ENCODE results near the gene MAML3.
A peak's percentile ranks its signal among the peaks of the same experiment; 100 is the strongest.

The MAML3 gene

GRCh38 chr4:139734875-139735380, 419.1 kb downstream of the MAML3 start:
- DNase-seq (ENCODE audit: extremely low read depth, low read depth), result peak; percentile 29
- peak overlapping the region; percentile 34 for H3K4me3 ChIP-seq (replicated peaks; ENCODE audit: low read depth, low read length)

DNA sequence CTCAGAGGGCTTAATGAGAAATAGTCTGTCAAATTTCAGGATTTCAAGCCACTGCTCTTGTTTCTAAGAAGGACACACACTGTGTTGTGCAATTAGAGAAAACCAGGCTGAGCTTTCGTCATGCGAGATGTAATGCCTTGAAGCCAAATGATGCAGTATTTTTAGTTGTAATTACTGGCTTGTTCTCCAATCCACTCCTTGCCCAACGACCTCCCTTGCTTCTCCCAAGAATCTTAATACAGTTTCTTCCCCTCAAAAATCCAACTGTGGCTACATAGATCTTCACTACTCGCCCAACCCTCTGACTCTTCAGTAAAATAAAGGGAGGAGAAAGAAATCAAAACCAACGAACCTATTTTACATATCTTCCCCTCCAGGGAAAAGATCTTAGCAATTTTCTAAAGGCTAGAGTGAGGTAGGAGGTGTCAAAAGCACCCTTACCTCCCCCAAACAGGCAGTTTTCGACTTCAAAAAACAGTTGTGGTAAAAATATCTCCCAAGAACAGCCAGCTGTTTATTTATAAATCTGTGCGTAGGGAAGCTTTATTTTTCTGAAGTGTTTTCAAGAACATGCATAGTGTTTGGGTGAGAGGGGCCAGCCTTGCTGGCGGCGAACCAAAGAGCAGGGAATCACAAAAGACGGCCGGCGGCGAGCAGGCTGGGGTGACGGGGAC, 419.6 kb downstream of the MAML3 start:
- no peak for DNase-seq (ENCODE audit: extremely low read depth, low read depth)
- TF ChIP-seq CTCF (IDR thresholded peaks at IDR 0.05; ENCODE audit: low read depth, low read length, missing control alignments), result no peak
- peak overlapping the region; percentile 34 for H3K4me3 ChIP-seq (replicated peaks; ENCODE audit: low read depth, low read length)

More at GRCh38 chr4:139734875-139735380, 419.1 kb downstream of the MAML3 start:
- peak; percentile 52 for TF ChIP-seq CTCF (IDR thresholded peaks at IDR 0.05; ENCODE audit: low read depth, low read length, missing control alignments)

GRCh38 chr4:139732991-139733570, 420.9 kb downstream of the MAML3 start:
- no peak for TF ChIP-seq CTCF (IDR thresholded peaks at IDR 0.05; ENCODE audit: low read depth, low read length, missing control alignments)
- DNase-seq (ENCODE audit: extremely low read depth, low read depth), result no peak
- H3K4me3 ChIP-seq (replicated peaks; ENCODE audit: low read depth, low read length), result no peak overlapping the region

DNA sequence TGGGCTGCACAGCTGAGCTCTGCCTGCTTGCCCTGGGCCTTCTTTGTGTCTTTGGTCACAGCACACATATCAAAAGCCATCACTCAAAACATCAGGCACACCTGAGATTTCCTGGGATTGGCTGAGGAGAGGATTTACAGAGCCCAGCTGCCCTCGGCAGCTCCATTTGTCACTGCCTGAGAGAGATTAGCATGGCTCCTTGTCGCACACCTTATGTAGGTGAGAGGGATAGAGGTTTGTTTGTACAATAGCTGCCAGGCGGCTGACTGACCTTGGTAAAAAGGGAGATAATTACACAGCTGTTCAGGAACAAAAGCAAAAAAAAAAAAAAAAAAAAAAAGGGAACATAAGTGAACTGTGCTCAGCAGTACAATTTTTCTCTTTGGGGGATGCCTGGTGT, 425.1 kb downstream of the MAML3 start:
- TF ChIP-seq CTCF (IDR thresholded peaks at IDR 0.05; ENCODE audit: low read depth, low read length, missing control alignments), result no peak
- no peak overlapping the region for H3K4me3 ChIP-seq (replicated peaks; ENCODE audit: low read depth, low read length)
- no peak for DNase-seq (ENCODE audit: extremely low read depth, low read depth)

- DNase-seq (ENCODE audit: extremely low read depth, low read depth), result no peak
- no peak overlapping the region for H3K4me3 ChIP-seq (replicated peaks; ENCODE audit: low read depth, low read length)
- no peak for TF ChIP-seq CTCF (IDR thresholded peaks at IDR 0.05; ENCODE audit: low read depth, low read length, missing control alignments)
Measured at GRCh38 chr4:139728146-139728545, 425.8 kb downstream of the MAML3 start.

DNA sequence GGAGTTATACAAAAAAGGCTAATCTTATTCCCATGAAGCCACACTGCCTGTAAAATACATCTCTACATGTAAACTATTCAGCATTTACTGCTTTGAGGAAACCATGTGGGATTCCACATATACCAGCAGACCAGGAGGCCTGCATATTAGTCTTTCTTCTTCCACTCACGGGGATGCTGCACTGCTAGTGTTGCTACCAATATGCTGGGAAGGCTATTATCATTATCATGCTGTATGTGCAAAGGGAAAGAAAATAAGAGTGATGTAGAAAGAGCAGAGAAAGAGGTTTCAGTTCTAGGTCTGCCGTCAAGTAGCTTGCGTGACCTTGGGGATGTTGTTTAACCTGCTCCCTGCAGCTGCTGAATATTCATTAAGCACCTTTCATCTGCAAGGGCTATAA, 427.4 kb downstream of the MAML3 start:
- H3K4me3 ChIP-seq (replicated peaks; ENCODE audit: low read depth, low read length), result no peak overlapping the region
- DNase-seq (ENCODE audit: extremely low read depth, low read depth), result no peak
- no peak for TF ChIP-seq CTCF (IDR thresholded peaks at IDR 0.05; ENCODE audit: low read depth, low read length, missing control alignments)

Measured in HFF-Myc (cell line).